GM19463 (cell line): Measurements from ENCODE around the gene RAB4A.

Experiments
- ATAC-seq: cut with Tn5 transposase; IDR thresholded peaks from one replicate; pipeline ENCODE4 v1.9.1; 2021; ENCODE audit warnings: mild to moderate bottlenecking, moderate library complexity; ENCODE audit not compliant: unreplicated experiment

The RAB4A gene

DNA sequence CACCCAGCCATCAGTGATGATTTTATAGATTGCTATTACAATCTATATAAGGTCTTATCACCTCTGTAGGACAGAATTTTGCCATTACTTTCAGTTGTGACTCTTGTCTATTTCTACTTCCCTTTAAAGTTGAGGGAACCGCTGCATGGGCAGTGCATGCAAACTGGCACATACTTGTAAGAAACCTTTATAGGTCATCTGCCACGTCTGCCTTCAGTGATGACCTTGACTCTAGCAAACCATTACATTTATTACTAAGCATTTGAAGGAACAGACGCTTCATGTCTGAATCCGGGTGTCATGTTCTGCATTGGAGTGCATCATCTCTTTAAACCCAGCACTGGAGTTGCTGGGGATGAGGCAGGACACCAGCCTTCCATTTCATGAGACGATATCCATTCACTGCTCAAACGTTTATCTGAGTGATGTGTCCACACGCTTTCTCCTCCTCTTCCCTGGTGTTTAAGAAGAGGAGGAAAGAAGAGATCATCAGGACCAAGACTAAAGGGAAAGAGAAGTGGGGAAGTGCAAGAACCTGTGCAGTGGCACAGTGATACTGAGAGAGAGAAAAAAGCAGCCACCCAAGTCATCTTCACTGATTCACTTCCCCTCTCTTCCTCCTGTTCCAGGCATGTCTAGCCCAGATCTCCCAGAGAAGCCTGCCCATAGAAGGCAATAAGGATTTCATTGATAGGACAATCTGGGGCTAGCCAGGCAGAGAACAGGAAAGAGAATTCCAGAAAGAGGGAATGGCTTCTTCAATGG lies 57.9 kb downstream of the RAB4A start:
- ATAC-seq: no peak

DNA sequence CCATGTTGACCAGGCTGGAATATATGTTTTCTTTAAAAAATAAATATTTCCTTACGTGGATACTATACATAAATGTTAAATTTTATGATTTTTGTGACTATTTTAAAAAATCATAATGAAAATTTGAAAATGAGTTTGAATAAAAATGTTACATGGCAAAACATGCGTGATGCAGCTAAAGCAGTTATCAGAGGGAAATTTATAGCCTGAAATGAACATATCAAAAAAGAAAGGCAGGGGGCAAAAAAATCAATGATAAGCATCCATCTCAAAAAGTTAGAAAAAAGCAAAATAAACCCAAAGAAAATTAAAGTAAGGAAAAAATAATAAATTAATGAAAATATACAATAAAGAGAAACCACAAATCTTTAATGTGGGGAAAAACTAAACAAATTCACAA lies 63.4 kb downstream of the RAB4A start:
- ATAC-seq: no peak

DNA sequence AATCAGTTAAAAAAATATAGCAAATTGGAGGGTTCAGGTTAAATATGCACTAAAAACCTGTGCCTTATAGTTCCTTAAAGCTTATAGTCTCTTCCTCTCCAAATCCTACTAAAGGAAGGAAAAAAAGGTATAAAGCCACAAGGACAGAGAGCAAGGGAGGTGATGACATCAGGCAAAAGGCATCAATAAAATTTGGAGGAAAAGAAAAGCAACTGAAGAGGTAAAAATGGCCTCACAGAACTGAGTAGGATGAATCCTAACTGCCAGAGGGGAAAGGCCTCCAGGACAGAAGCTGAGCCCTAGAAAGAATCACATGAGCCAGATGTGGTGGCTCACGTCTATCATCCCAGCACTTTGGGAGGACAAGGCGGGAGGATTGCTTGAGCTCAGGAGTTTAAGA lies 63.8 kb downstream of the RAB4A start:
- no peak for ATAC-seq

DNA sequence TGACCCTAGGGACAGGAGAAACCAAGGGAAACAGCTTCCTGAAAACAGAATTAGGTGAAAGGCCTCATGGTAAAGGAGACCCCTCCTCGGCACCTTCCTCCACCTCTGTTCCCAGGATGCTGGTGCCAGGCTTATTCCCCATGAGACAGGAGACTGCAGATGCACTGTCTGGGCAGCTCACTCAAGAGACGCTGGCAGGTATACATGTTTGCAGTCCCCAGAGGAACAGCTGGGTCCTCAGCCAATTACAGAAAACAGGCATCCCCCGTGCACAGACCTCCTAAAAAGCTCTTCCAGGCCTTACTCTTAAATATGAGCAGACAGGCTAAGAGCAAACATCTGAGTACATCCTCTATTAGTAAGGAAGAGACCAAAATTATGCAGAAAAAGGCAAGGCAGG lies 65.4 kb downstream of the RAB4A start:
- ATAC-seq: no peak

DNA sequence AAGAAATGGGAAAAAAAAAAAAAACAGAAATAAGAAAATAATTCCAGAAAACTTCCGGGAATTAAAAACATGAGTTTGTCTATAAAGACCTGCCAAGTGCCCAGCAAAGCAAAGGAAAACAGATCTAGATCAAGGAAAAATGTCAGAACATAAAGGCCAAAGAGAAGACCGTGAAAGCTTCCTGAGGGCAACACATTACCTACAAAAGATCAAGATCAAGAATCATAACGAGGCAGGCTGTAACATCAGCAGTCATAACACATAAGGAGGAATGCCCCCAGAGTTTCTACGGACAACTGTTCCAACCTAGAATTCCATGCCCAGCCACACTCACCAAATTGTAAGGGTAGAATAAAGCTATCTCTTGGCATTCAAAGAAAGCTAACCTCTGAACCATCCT lies 68.2 kb downstream of the RAB4A start:
- no peak for ATAC-seq

DNA sequence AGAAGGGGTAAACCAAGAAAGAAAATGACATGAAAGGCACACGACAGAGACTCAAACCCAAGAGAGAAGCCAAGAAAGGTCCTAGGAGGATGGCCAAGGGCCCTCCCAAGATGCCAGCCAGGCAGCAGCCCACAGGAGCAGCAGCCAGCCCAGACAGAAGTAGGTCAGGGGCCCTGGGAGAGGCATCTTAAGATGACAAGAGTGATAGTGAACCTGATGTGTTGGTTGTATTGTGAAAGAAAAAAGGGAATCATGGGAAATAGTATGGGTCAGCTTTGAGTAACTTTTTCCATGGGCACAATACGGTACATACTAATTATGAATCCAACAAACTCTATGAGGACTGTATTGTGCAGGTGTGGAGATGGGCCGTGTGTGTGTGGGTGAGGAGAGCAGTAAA lies 68.6 kb downstream of the RAB4A start:
- ATAC-seq: no peak

DNA sequence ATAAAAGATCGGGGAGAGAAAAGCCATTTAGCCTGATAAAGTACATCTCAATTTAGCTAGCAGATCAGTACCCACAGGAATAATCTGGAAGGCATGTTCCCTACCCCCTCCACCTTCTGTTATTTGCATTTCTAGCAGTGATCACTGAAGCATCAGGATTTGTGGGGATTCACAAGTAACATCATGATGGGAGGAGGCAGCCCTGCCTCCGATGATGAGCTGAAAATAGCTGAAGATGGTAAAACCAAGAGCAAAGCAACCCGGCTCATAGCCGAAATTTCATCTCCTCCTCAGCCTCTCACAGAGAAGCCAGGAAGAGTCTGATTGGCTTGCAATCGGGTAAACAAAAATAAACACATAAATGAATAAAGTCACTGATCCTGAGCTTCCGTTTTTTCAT lies 69.6 kb downstream of the RAB4A start:
- no peak for ATAC-seq

DNA sequence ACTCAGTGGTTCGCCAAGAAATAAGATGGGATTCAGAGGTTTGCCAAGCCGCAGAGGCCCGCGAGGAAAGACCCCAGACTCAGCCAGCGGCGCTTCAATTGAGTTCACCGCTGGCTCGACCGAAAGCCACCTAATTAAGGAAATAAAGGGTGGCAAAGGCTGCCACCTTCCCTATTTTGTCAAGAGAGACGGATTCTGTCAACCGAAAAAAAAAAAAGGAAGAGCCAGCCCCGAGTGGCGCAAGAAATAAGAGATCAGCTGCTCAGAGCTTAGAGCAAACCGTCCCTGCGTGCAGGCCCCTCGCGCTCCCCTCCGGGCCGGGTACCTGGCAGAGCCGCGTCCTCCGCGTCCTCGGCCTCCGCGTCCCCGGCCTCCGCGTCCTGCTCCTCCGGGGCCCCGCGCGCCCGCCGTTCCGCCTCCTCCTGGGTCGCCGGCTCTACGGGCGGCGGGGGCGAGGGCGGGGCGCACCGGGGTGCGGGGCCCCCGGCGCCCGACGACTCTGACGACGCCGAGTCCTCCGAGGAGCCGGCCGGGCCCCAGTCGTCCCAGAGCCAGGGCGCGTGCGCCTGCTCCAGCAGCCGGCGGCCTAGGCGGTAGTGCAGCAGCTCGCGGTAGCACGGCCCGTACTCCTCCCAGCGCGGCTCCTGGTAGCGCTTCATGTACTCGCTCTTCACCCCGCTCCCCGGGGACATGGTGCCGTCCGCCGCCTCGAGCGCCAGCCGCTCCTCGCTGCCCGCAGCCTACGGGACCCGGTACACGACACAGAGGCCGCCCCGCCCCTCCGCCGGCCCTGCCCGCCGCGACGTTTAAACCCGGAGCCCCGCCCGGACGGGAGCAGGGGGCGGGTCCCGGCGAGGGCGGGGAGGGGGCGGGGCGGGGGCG lies 71.1 kb downstream of the RAB4A start:
- peak; percentile 76 for ATAC-seq

DNA sequence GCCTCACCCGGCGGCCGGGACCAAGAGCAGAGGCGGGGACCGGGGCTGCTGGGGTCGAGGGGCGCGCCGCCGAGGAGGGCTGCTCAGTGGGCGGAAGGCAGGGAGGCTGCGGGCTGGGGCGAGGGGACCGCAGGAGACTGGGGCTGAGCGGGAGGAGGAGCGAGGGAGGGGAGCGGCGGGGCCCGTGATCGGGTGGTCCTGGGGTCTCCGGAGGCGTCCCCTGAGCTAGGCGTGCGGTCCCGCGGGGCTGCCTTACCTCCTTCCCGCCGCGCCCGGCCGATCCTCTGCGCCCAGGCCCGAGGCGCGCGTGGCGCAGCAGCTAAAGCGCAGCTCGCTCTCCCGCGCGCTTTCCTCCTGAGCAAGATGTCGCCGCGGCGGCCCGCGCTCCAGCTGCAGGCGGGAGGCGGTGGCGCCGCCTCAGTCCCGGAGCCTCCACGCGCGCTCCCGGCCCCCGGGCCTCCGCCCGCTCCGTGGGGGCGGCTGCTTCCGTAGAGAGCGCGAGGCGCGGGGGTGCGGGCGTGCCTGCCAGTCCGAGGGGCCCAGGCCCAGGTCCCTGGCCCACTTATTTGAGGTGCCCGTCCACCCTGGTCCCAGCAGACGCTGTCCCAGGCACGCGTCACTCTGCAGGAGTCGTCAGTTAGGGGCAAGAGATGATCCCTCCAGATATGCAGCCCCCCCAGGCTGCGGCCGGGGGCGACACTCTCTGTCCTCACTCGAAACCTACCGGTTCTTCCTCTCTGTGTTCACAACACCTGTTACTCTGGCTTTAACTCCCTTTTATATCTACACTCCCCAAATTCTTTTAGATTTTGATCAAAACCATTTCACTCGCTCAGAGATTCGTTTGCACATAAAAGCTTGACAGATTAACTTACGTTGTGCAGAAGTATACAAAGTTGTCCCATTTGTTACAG lies 72.0 kb downstream of the RAB4A start, which contains the start of gene CCSAP:
TSS of gene CCSAP (minus strand) at position 392 of the 914 bp plus-strand sequence. CDS start 582 bp downstream, outside the sequence.
- ATAC-seq: peak; percentile 36

DNA sequence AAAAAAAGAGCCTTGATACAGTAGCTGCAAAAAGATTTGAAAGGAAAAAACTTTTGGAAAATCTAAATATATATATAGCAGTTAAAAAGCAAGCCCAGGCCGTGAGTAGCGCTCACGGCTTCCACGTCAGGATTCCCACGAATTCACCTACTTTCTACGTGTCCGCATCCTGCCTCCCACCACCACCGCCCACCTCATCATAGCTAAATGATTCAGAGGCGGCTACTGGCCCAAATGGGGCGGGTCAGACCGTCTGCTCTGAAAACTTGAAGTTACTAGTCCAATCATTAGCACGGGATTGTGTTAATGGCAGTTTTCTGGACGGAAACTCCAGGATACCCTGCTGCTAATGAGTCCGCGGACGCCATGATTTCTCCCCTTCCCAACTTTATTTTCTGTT lies 73.2 kb downstream of the RAB4A start:
- ATAC-seq: no peak

DNA sequence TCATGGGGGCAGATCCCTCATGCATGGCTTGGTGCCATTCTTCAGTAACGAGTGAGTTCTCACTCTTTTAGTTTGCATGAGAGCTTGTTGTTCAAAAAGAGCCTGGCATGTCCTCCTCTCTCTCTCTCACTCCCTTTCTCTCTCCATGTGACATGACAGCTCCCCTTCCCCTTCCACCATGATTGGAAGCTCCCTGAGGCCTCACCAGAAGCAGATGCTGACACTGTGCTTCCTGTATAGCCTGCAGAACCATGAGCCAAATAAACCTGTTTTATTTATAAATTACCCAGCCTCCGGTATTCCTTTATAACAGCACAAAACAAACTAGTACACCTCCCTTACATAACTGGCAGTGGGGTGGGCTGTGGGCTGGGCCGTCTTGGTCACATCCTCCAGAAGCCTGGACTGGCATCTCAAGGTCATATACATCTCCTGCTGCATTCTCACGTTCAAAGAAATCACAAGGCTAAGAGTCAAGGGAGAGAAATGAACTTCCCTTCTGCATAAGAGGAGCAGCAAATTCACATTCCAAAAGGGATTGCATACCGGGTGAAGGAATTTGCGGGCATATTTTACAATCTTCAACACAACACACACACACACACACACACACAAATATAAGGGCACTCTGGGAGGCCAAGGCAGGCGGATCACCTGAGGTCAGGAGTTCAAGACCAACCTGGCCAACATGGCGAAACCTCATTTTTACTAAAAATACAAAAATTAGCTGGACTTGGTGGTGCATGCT lies 74.2 kb downstream of the RAB4A start:
- ATAC-seq: no peak

DNA sequence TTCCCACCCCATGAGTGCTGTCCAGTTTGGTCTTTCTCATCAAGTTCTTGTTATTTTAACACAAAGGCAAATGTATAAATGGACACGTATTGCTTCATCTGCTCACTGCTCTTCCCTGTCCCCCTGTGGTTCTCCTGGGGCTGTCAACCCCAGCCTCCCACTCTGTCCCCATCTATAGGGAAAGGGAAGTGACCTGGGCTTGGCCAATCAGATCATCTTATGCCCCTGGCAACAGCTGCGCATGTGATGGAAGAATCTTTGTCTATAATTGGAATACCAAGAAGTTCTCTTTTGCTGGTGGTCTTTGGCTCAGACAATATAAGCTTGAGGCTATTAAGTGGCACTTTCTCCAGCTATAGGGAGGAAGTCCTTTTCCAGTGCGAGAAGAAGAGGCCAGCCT lies 76.6 kb downstream of the RAB4A start:
- no peak for ATAC-seq

DNA sequence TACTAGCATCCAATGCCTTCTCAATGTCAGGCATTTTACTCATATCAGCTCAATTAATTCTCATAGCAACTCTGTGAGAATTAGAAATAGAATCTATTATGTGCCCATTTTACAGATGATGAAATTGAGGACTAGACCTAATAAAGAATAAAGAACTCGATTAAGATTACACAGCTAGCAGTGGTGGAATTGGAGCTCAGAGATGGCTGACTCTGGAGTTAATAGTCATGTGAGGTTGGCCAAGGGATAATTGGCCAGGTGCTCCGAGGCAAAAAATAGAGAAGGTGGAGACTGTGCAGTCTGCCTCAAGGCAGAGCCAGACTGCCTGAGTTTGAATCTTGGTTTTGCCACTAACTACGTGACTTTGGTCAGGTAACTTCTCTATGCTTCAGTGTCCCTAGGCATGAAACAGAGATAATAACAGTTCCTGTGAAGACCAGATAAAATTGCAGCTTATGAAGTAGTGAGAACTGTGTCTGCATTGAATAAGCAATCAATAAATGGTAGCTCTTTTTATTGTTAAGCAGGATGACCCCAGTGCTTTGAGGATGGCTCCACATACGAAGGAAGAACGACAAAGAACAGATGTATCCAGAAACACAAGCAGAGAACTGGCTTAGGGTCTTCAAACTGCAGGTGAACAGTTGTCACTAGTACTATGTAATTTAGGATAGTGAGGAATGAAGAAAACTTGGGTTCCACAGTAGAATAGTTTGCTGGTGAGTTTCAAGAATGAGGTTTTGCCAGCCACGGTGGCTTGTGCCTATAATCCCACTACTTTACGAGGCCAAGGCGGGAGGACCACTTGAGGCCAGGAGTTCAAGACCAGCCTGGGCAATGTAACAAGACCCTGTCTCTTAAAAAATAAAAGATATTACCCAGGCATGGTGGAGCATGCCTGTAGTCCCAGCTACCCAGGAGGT lies 78.8 kb downstream of the RAB4A start:
- ATAC-seq: no peak

DNA sequence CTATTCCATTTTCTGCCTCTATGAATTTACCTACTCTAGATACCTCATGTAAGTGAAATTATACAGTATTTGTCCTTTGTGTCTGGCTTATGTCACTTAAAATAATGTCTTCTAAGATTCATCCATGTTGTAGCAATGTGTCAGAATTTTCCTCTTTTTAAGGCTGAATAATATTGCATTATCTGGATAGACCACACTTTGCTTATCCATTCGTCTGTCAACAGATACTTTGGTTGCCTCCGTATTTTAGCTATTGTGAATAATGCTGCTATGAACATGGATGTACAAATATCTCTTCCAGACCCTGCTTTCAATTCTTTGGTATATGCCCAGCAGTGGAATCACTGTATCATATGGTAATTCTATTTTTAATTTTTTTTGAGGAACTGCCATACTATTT lies 82.1 kb downstream of the RAB4A start:
- ATAC-seq: no peak

DNA sequence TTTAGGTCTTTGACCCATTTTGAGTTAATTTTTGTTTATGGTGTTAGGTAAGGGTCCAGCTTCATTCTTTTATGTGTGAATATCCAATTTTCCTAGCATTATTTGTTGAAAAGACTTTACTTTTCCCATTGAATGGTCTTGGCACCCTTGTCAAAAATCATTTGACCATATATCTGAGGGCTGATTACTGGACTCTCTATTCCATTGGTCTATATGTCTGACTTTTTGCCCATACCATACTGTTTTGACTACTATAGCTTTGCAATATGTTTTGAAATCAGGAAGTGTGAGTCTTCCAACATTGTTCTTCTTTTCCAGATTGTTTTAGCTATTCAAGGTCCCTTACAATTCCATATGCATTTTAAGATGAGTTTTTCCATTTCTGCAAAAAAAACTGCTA lies 83.3 kb downstream of the RAB4A start:
- ATAC-seq: no peak
